Fibroblast of lung (primary cell): ENCODE data around the gene L3MBTL4. TPM values are rescaled to one million over a fixed set of nuclear protein-coding genes. Genes with fewer than 3 reads are reported as not detected.

Experiments used
- DNase-seq, 2 donors: peaks; one replicate each; pipeline versions ENCODE4 v3.0.0 to v3.0.0-alpha.2; 2010; ENCODE audit warnings: low read depth in 2 of 2
- H2AFZ ChIP-seq: 2 replicates; pipeline ENCODE4 v1.5.1; 2012; ENCODE audit warnings: low read length, control low read depth, inconsistent platforms
- H3K27ac ChIP-seq: 2 replicates; pipeline ENCODE4 v1.5.1; 2011; ENCODE audit warnings: low read length, control low read depth; ENCODE audit not compliant: insufficient read depth
- H3K27me3 ChIP-seq: 2 replicates; pipeline ENCODE4 v1.5.1; 2011; ENCODE audit warnings: mild to moderate bottlenecking, low read length; ENCODE audit not compliant: control insufficient read depth, insufficient read depth
- H3K36me3 ChIP-seq: 2 replicates; pipeline ENCODE4 v1.5.1; 2011; ENCODE audit warnings: low read length; ENCODE audit not compliant: control insufficient read depth, insufficient read depth
- H3K4me1 ChIP-seq: 2 replicates; pipeline ENCODE4 v1.5.1; 2011; ENCODE audit warnings: low read length; ENCODE audit not compliant: control insufficient read depth, insufficient read depth; ENCODE audit errors: extremely low read depth
- H3K4me2 ChIP-seq: 2 replicates; pipeline ENCODE4 v1.5.1; 2011; ENCODE audit warnings: low read length, control low read depth; ENCODE audit not compliant: insufficient read depth; ENCODE audit errors: extremely low read depth
- H3K4me3 ChIP-seq, 4 experiments: fragments of 200-600 bp in 1 of 4; sonication (generic) in 1 of 4; replicated peaks in 1 of 4; 2 replicates each; pipeline ENCODE4 v1.5.1; 2011 to 2016; ENCODE audit warnings: low read length in 4 of 4, low read depth in 3 of 4, mild to moderate bottlenecking in 3 of 4, control low read depth in 2 of 4, inconsistent platforms in 1 of 4, mixed read lengths in 1 of 4; ENCODE audit not compliant: insufficient read depth in 1 of 4; ENCODE audit errors: control extremely low read depth in 1 of 4
- H3K79me2 ChIP-seq: 2 replicates; pipeline ENCODE4 v1.5.1; 2012; ENCODE audit warnings: mild to moderate bottlenecking, low read length, inconsistent platforms; ENCODE audit not compliant: control insufficient read depth, insufficient read depth
- H3K9ac ChIP-seq: 2 replicates; pipeline ENCODE4 v1.5.1; 2011; ENCODE audit warnings: mild to moderate bottlenecking, low read length, control low read depth; ENCODE audit not compliant: insufficient read depth
- H3K9me3 ChIP-seq: 2 replicates; pipeline ENCODE4 v1.5.1; 2012; ENCODE audit warnings: low read depth, low read length; ENCODE audit not compliant: control insufficient read depth, insufficient read depth
- H4K20me1 ChIP-seq: 2 replicates; pipeline ENCODE4 v1.5.1; 2011; ENCODE audit warnings: low read length; ENCODE audit not compliant: control insufficient read depth, insufficient read depth; ENCODE audit errors: extremely low read depth
- EZH2 ChIP-seq: IDR thresholded peaks from 2 replicates; pipeline ENCODE4 v1.5.1; 2012; ENCODE audit warnings: low read length, control low read depth, mild to moderate bottlenecking; ENCODE audit errors: missing control alignments
- polyA plus RNA-seq, 2 donors: library from polyadenylated mRNA; depleted of rRNA in 1 of 2; stranded (reverse) in 1 of 2; unstranded in 1 of 2; fragments of >200 nt; gene quantifications; 2 replicates each; pipeline ENCODE4 v1.2.1, GENCODE V29; 2011 to 2012; ENCODE audit warnings: missing spikeins in 1 of 2
- total RNA-seq: library from RNA; depleted of rRNA; stranded (reverse); fragments of >200 nt; gene quantifications from 2 replicates; pipeline ENCODE4 v1.2.1, GENCODE V29; 2014
- TF ChIP-seq, protein P1 (sequence below), 2 donors: IDR thresholded peaks in 1 of 2; conservative IDR thresholded peaks in 1 of 2; 1 replicate in 1 of 2; 2 replicates in 1 of 2; pipeline ENCODE4 v1.5.1; 2011 to 2012; ENCODE audit warnings: low read length in 2 of 2, control low read depth in 1 of 2, inconsistent platforms in 1 of 2, low read depth in 1 of 2, mild to moderate bottlenecking in 1 of 2

The L3MBTL4 gene
- total and polyA plus RNA-seq, 2 donors (not counting 1 experiment from before 2014, with no cell fraction given): 0.06 to 0.33 TPM

DNA sequence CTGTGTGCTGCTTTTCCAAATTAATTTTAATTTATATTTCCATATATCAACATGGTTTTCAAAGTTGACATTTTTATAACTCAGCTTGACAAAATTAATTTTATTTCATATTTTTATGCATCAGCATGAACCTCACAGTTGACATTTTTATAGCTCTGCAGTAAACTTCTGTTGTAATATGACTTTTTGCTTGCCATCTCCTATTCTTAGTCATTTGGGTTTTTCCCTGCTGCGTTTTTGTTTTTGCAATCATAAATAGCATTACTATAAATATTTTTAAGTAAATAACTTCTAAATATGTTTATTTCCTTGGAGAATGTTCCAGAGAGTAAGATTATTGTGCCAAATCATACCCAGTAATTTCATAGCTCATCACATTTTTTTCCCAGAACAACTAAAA lies 21.0 kb upstream of the L3MBTL4 start:
- no peak overlapping the region for H3K27ac ChIP-seq
- H4K20me1 ChIP-seq: no peaks in the 10 kb centered on the region
- no peaks in the 10 kb centered on the region for H3K27me3 ChIP-seq
- no peak overlapping the region for H3K4me2 ChIP-seq
- H3K9me3 ChIP-seq: no peaks in the 10 kb centered on the region
- H3K4me3 ChIP-seq: no peak overlapping the region
- H3K4me1 ChIP-seq: no peaks in the 10 kb centered on the region
- no peaks in the 10 kb centered on the region for H3K79me2 ChIP-seq
- TF ChIP-seq, protein P1, sequence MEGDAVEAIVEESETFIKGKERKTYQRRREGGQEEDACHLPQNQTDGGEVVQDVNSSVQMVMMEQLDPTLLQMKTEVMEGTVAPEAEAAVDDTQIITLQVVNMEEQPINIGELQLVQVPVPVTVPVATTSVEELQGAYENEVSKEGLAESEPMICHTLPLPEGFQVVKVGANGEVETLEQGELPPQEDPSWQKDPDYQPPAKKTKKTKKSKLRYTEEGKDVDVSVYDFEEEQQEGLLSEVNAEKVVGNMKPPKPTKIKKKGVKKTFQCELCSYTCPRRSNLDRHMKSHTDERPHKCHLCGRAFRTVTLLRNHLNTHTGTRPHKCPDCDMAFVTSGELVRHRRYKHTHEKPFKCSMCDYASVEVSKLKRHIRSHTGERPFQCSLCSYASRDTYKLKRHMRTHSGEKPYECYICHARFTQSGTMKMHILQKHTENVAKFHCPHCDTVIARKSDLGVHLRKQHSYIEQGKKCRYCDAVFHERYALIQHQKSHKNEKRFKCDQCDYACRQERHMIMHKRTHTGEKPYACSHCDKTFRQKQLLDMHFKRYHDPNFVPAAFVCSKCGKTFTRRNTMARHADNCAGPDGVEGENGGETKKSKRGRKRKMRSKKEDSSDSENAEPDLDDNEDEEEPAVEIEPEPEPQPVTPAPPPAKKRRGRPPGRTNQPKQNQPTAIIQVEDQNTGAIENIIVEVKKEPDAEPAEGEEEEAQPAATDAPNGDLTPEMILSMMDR (conservative IDR thresholded peaks at IDR 0.05 in 1 of 2, IDR thresholded peaks at IDR 0.05 in 1 of 2; ENCODE audit: low read depth in 1 of 2, low read length in 2 of 2): no peak
- TF ChIP-seq EZH2: no peak
- no peak for DNase-seq
- no peak overlapping the region for H2AFZ ChIP-seq
- no peaks in the 10 kb centered on the region for H3K36me3 ChIP-seq
- no peak overlapping the region for H3K9ac ChIP-seq

DNA sequence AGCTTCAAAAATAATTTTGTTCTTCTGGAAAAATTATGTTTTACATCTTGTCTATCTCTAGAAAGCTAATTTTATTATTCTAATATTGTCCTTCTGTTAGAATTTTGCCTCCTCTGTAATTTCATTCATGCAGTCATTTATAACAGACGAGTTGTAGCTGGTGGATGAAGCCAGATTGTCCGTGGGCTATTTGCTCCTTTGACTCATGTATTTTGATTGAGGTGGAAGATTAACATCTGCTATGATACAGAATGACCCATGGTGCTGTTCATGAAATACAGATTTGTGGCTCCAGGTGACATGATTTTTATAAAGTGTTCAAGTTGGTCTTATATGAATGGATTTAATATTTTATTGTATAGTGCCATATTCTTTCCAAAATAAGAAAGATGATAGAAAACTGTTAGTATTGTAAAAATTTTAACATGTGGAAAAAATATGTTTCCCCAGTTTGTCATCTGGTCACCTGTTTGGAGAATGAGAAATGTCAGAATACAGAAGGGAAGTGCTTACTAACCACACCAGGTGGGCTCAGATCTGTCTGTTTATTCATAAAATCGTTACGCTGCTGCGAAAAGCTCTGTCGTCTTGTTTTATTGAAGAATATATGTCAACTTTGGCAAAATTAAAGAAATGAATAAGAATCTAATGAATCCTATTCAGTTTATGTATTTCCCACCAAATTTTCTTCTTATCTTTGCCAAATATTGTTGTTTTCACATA lies 20.4 kb upstream of the L3MBTL4 start:
- Histone ChIP-seq H3K27ac (no peak overlapping the region), H3K36me3 (no peaks in the 10 kb centered on the region), H3K9me3 (no peaks in the 10 kb centered on the region), H3K27me3 (no peaks in the 10 kb centered on the region), H3K4me3 (no peak overlapping the region), H3K9ac (no peak overlapping the region), H3K4me2 (no peak overlapping the region), H4K20me1 (no peaks in the 10 kb centered on the region), H3K79me2 (no peaks in the 10 kb centered on the region), H2AFZ (no peak overlapping the region), H3K4me1 (no peaks in the 10 kb centered on the region)
- TF ChIP-seq, protein P1 (conservative IDR thresholded peaks at IDR 0.05 in 1 of 2, IDR thresholded peaks at IDR 0.05 in 1 of 2; ENCODE audit: low read depth in 1 of 2, low read length in 2 of 2): no peak
- no peak for TF ChIP-seq EZH2
- DNase-seq: no peak

DNA sequence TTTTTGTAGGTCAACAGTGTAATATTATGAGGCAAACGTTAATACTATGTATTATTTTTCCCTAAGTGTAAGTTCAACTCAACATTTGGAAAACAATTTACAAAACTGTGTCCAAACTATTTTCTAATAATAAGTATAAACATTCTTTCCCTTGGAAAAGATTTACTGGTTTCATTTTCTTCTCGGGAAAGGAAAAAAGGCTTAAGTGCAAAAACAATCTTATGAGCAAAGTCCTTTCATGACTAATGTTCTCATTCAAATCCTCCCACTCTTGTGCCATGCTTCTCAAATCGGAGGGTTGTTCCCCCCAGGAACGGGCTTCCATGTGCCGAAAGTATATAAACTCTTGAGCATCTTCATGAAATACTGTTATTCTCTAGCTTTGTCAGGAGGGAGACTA lies 19.8 kb upstream of the L3MBTL4 start:
- H3K4me2 ChIP-seq: no peak overlapping the region
- TF ChIP-seq, protein P1 (conservative IDR thresholded peaks at IDR 0.05 in 1 of 2, IDR thresholded peaks at IDR 0.05 in 1 of 2; ENCODE audit: low read depth in 1 of 2, low read length in 2 of 2): no peak
- TF ChIP-seq EZH2: no peak
- H4K20me1 ChIP-seq: no peaks in the 10 kb centered on the region
- H2AFZ ChIP-seq: no peak overlapping the region
- no peak overlapping the region for H3K9ac ChIP-seq
- no peaks in the 10 kb centered on the region for H3K27me3 ChIP-seq
- no peaks in the 10 kb centered on the region for H3K36me3 ChIP-seq
- no peak overlapping the region for H3K27ac ChIP-seq
- DNase-seq: no peak
- H3K4me1 ChIP-seq: no peaks in the 10 kb centered on the region
- H3K9me3 ChIP-seq: no peaks in the 10 kb centered on the region
- H3K4me3 ChIP-seq: no peak overlapping the region
- no peaks in the 10 kb centered on the region for H3K79me2 ChIP-seq
